PC-9 (cell line): ENCODE measurements around the gene PPM1F. TPM values are rescaled to one million over a fixed set of nuclear protein-coding genes. Genes with fewer than 3 reads are reported as not detected.

Source experiments
- BruUV-seq: library from RNA; stranded (reverse); fragments of 400-500 nt; replicated peaks from 2 replicates; lab custom pipeline; 2021; lab: Mats Ljungman, UMichigan
- CTCF ChIA-PET: fragments of 300-600 bp; sonication (Branson Sonifier 250); formaldehyde crosslinking; loops from one replicate; lab custom pipeline; 2022; ENCODE audit warnings: antibody characterized with exemption; lab: Charles Lee
- POLR2A ChIA-PET: fragments of 300-600 bp; sonication (Branson Sonifier 250); formaldehyde crosslinking; loops from one replicate; lab custom pipeline; 2022; ENCODE audit warnings: antibody characterized with exemption; ENCODE audit not compliant: unreplicated experiment; lab: Charles Lee
- DNase-seq, 2 experiments: peaks; one replicate each; pipeline versions ENCODE4 v3.0.0 to v3.0.0-alpha.2; 2015 to 2022; ENCODE audit warnings: mixed read lengths in 1 of 2
- H2AFZ ChIP-seq: fragments of 200-600 bp; sonication (generic); 2 replicates; pipeline ENCODE4 v1.8.1; 2017; ENCODE audit warnings: antibody characterized with exemption
- H3F3A ChIP-seq: fragments of 200-600 bp; sonication (generic); 2 replicates; pipeline ENCODE4 v1.8.1; 2017; ENCODE audit warnings: antibody characterized with exemption, mild to moderate bottlenecking, low read depth; ENCODE audit not compliant: insufficient read depth
- H3K27ac ChIP-seq: fragments of 200-600 bp; sonication (generic); 2 replicates; pipeline ENCODE4 v1.6.1; 2016; ENCODE audit warnings: mixed run types
- H3K27me3 ChIP-seq: fragments of 200-600 bp; sonication (generic); 2 replicates; pipeline ENCODE4 v1.6.1; 2016; ENCODE audit warnings: low read depth, mixed run types; ENCODE audit not compliant: insufficient read depth
- H3K36me3 ChIP-seq: fragments of 200-600 bp; sonication (generic); 2 replicates; pipeline ENCODE4 v1.6.1; 2016; ENCODE audit warnings: low read depth, mixed run types
- H3K4me1 ChIP-seq: fragments of 200-600 bp; sonication (generic); replicated peaks from 2 replicates; pipeline ENCODE4 v1.6.1; 2016; ENCODE audit warnings: mixed run types; ENCODE audit not compliant: insufficient read depth
- H3K4me2 ChIP-seq: fragments of 200-600 bp; sonication (generic); 2 replicates; pipeline ENCODE4 v1.6.1; 2017; ENCODE audit warnings: mixed run types
- H3K4me3 ChIP-seq: fragments of 200-600 bp; sonication (generic); 2 replicates; pipeline ENCODE4 v1.6.1; 2016; ENCODE audit warnings: mixed run types
- H3K79me2 ChIP-seq: fragments of 200-600 bp; sonication (generic); 2 replicates; pipeline ENCODE4 v1.6.1; 2017; ENCODE audit warnings: low read depth, mixed run types
- H3K9me2 ChIP-seq: fragments of 200-600 bp; sonication (generic); 2 replicates; pipeline ENCODE4 v1.8.1; 2017; ENCODE audit warnings: mild to moderate bottlenecking; ENCODE audit not compliant: insufficient read depth
- H3K9me3 ChIP-seq: fragments of 200-600 bp; sonication (generic); 2 replicates; pipeline ENCODE4 v1.8.1; 2016; ENCODE audit warnings: low read depth; ENCODE audit not compliant: insufficient read depth
- H4K20me1 ChIP-seq: fragments of 200-600 bp; sonication (generic); 2 replicates; pipeline ENCODE4 v1.8.1; 2017; ENCODE audit not compliant: insufficient read depth
- CTCF ChIP-seq: fragments of 200-600 bp; sonication (generic); conservative IDR thresholded peaks from 2 replicates; pipeline ENCODE4 v1.6.1; 2017; ENCODE audit warnings: mixed run types, antibody characterized with exemption, mild to moderate bottlenecking, moderate library complexity
- EZH2 ChIP-seq: fragments of 200-600 bp; sonication (generic); IDR thresholded peaks from 2 replicates; pipeline ENCODE4 v1.8.0; 2017; ENCODE audit warnings: antibody characterized with exemption, low read depth
- intact Hi-C: fragments of 100-400 bp; cut with micrococcal nuclease; formaldehyde crosslinking; loops from one replicate; pipeline ENCODE4 v1.10.0; 2022; ENCODE audit not compliant: unreplicated experiment
- total RNA-seq: library from RNA; stranded (reverse); gene quantifications from 2 replicates; pipeline ENCODE4 v1.2.3, GENCODE V29; 2021

PPM1F gene
- total RNA-seq, 1 experiment from 2014 or later = 20.6 TPM

GRCh38 chr22:21985214-21985613 is 32.6 kb upstream of the PPM1F start:
- intact Hi-C loops = no loop called here
- Histone ChIP-seq H3K9me3 (no peaks in the 10 kb centered on the region), H2AFZ (no peak overlapping the region), H3K79me2 (peaks cover 20% of the 10 kb centered on the region), H3F3A (no peaks in the 10 kb centered on the region), H3K4me2 (no peak overlapping the region), H3K36me3 (no peaks in the 10 kb centered on the region), H3K4me1 (no peaks in the 10 kb centered on the region), H3K4me3 (no peak overlapping the region), H3K27ac (no peak overlapping the region), H3K27me3 (no peaks in the 10 kb centered on the region), H4K20me1 (no peaks in the 10 kb centered on the region), H3K9me2 (no peaks in the 10 kb centered on the region)
- no TSS peak for BruUV-seq
- no peak for TF ChIP-seq EZH2
- TF ChIP-seq CTCF = no peak
- no peak for DNase-seq
- ChIA-PET POLR2A (no interaction called here), CTCF (no interaction called here)

- POLR2A ChIA-PET = no interaction called here
- no peak overlapping the region for H3K4me2 ChIP-seq
These were observed 32.1 kb upstream of the PPM1F start for GRCh38 chr22:21984793-21985192.

GRCh38 chr22:21982338-21982965 is 29.8 kb upstream of the PPM1F start, which contains the start of gene TOP3B:
Gene TOP3B (minus strand): TSS chr22:21982787. CDS start chr22:21975709, 7,078 bp downstream.
- H3K4me1 ChIP-seq = no peaks in the 10 kb centered on the region
- H3K9me3 ChIP-seq = no peaks in the 10 kb centered on the region
- H3K36me3 ChIP-seq = no peaks in the 10 kb centered on the region
- H3F3A ChIP-seq = no peaks in the 10 kb centered on the region
- POLR2A ChIA-PET = no interaction called here
- H2AFZ ChIP-seq = peak within 1 kb of the TSS; percentile 91
- TSS peak; percentile 79 for BruUV-seq
- peak within 1 kb of the TSS; percentile 83 for H3K4me3 ChIP-seq
- no peaks in the 10 kb centered on the region for H3K27me3 ChIP-seq
- intact Hi-C loops = no loop called here
- DNase-seq = peak; percentile 43 to 61
- H3K9me2 ChIP-seq = no peaks in the 10 kb centered on the region
- no peak within 1 kb of the TSS for H3K27ac ChIP-seq
- no peak for TF ChIP-seq EZH2
- TF ChIP-seq CTCF = no peak
- H3K4me2 ChIP-seq = peak within 1 kb of the TSS; percentile 88
- peaks cover 20% of the 10 kb centered on the region for H3K79me2 ChIP-seq
- H4K20me1 ChIP-seq = no peaks in the 10 kb centered on the region
- CTCF ChIA-PET = interaction anchor here (1.2 kb wide), 1 partner anchor 10 kb away, joined by 4 read pairs; no protein-coding TSS in a partner anchor

More at GRCh38 chr22:21984793-21985192, 32.1 kb upstream of the PPM1F start:
- Histone ChIP-seq H3K27ac (no peak overlapping the region), H2AFZ (no peak overlapping the region), H4K20me1 (no peaks in the 10 kb centered on the region), H3K4me1 (no peaks in the 10 kb centered on the region), H3K9me2 (no peaks in the 10 kb centered on the region), H3K79me2 (peaks cover 20% of the 10 kb centered on the region), H3K9me3 (no peaks in the 10 kb centered on the region), H3K27me3 (no peaks in the 10 kb centered on the region), H3K4me3 (no peak overlapping the region), H3K36me3 (no peaks in the 10 kb centered on the region), H3F3A (no peaks in the 10 kb centered on the region)
- no peak for DNase-seq
- CTCF ChIA-PET = no interaction called here
- no TSS peak for BruUV-seq
- TF ChIP-seq EZH2 = no peak
- intact Hi-C loops = no loop called here
